ENCODE results near the gene PEPD.

DNA sequence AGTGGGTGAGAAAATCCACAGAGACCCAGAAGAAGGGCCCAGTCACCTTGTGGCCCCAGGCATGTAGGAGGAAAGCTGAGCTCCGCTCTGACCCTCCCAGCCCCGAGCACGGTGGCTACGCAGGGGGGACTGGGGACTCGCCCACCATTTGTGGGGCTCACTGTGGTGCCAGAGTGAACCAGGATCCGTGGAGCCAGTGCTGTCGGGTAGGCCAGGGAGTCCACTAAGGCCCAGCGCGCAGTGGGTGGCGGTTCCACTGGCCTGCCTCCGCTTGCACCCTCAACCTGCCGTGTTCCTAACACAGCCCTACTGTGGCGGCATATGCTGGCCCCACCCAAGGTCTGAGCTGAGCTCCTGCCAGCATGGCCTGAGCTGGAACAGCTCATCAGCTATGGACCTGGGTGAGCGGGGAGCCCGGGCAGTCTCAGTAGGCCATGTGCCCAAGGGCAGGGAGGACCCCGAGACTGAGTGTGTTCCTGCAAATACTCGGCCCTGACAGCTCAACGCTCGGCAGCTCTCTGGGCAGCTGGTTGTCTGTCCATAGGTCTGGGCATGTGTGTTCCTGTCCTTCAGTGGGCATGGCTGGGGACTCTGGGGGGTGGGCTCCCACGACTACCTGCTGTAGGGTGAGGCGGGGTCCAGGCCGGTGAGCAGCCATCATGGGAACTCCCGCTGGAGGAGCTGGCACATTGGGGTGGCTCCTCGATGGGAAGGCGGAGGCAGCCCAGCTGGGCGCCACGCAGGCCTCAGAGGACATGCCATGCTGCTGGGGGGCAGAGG lies 111.5 kb downstream of the PEPD start:
- TF ChIP-seq POLR2AphosphoS5 (IDR thresholded peaks at IDR 0.05; ENCODE audit: low read depth, low read length) (no peak), TAF1 (IDR thresholded peaks at IDR 0.05; ENCODE audit: borderline replicate concordance, insufficient read depth, low read length) (no peak), SIN3A (IDR thresholded peaks at IDR 0.05; ENCODE audit: borderline replicate concordance, insufficient read depth, low read length) (no peak), FOXP2 (optimal IDR thresholded peaks at IDR 0.05; ENCODE audit: borderline replicate concordance, extremely low read depth, extremely low read length, insufficient read depth) (no peak)
- TF ChIP-seq, protein P1, sequence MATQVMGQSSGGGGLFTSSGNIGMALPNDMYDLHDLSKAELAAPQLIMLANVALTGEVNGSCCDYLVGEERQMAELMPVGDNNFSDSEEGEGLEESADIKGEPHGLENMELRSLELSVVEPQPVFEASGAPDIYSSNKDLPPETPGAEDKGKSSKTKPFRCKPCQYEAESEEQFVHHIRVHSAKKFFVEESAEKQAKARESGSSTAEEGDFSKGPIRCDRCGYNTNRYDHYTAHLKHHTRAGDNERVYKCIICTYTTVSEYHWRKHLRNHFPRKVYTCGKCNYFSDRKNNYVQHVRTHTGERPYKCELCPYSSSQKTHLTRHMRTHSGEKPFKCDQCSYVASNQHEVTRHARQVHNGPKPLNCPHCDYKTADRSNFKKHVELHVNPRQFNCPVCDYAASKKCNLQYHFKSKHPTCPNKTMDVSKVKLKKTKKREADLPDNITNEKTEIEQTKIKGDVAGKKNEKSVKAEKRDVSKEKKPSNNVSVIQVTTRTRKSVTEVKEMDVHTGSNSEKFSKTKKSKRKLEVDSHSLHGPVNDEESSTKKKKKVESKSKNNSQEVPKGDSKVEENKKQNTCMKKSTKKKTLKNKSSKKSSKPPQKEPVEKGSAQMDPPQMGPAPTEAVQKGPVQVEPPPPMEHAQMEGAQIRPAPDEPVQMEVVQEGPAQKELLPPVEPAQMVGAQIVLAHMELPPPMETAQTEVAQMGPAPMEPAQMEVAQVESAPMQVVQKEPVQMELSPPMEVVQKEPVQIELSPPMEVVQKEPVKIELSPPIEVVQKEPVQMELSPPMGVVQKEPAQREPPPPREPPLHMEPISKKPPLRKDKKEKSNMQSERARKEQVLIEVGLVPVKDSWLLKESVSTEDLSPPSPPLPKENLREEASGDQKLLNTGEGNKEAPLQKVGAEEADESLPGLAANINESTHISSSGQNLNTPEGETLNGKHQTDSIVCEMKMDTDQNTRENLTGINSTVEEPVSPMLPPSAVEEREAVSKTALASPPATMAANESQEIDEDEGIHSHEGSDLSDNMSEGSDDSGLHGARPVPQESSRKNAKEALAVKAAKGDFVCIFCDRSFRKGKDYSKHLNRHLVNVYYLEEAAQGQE (IDR thresholded peaks at IDR 0.05; ENCODE audit: insufficient read depth in 1 of 2, low read depth in 2 of 2, low read length in 2 of 2) = no peak

Measured in PFSK-1 (cell line).